ENCODE measurements around the gene TEX52.

The TEX52 gene

DNA sequence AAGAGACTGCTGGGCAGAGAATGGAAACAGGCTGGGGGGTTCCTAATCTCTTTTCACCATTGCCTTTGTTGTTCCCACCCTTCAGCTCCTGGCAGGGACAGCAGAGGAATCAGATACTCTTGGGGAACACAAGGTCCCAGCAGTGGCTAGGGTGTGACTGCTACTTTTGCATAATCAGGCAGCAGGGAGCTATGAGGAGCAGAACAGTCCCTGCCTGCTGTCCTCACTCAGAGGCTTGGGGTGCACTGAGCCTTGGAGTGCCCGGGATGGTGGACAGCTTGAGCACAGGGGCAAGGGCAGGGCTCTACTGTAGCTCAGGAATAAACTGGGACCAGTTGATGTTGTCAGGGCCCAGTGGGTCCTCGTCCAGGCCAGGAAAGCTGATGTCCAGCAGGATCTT is 1.5 kb upstream of the TEX52 start:
- TF ChIP-seq, protein P1, sequence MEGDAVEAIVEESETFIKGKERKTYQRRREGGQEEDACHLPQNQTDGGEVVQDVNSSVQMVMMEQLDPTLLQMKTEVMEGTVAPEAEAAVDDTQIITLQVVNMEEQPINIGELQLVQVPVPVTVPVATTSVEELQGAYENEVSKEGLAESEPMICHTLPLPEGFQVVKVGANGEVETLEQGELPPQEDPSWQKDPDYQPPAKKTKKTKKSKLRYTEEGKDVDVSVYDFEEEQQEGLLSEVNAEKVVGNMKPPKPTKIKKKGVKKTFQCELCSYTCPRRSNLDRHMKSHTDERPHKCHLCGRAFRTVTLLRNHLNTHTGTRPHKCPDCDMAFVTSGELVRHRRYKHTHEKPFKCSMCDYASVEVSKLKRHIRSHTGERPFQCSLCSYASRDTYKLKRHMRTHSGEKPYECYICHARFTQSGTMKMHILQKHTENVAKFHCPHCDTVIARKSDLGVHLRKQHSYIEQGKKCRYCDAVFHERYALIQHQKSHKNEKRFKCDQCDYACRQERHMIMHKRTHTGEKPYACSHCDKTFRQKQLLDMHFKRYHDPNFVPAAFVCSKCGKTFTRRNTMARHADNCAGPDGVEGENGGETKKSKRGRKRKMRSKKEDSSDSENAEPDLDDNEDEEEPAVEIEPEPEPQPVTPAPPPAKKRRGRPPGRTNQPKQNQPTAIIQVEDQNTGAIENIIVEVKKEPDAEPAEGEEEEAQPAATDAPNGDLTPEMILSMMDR (IDR thresholded peaks at IDR 0.05; ENCODE audit: borderline replicate concordance, extremely low read depth, low read length, poor library complexity, severe bottlenecking) = no peak
- TF ChIP-seq EZH2 (IDR thresholded peaks at IDR 0.05; ENCODE audit: borderline replicate concordance, low read depth, low read length, severe bottlenecking) = no peak
- H3K27me3 ChIP-seq (ENCODE audit: insufficient read depth, low read length, poor library complexity) = no peaks in the 10 kb centered on the region
- H2AFZ ChIP-seq (ENCODE audit: low read depth, low read length) = no peak overlapping the region
- H3K4me1 ChIP-seq (ENCODE audit: insufficient read depth, low read length) = no peaks in the 10 kb centered on the region
- H3K9me3 ChIP-seq (ENCODE audit: insufficient read depth, low read length, severe bottlenecking) = no peaks in the 10 kb centered on the region
- no peaks in the 10 kb centered on the region for H3K79me2 ChIP-seq (ENCODE audit: insufficient read depth, low read length)
- H3K4me3 ChIP-seq (ENCODE audit: low read depth in 1 of 2, low read length in 2 of 2) = no peak overlapping the region
- H3K4me2 ChIP-seq (ENCODE audit: insufficient read depth, low read length) = no peak overlapping the region
- H4K20me1 ChIP-seq (ENCODE audit: insufficient read depth, low read length) = peaks cover 12% of the 10 kb centered on the region; the same call in 1 of the 2 replicates
- no peak overlapping the region for H3K9ac ChIP-seq (ENCODE audit: low read depth, low read length)
- ATAC-seq (ENCODE audit: insufficient read depth, low read depth) (peak; percentile 24; the same call in 2 of the 3 replicates), DNase-seq (no peak)
- H3K27ac ChIP-seq (ENCODE audit: low read length) = no peak overlapping the region
- peaks cover 50% of the 10 kb centered on the region for H3K36me3 ChIP-seq (ENCODE audit: insufficient read depth, low read length)

GRCh38 chr12:2857576-2857975 is 737 bp upstream of the TEX52 start:
- TF ChIP-seq EZH2 (IDR thresholded peaks at IDR 0.05; ENCODE audit: borderline replicate concordance, low read depth, low read length, severe bottlenecking) = no peak
- TF ChIP-seq, protein P1 (IDR thresholded peaks at IDR 0.05; ENCODE audit: borderline replicate concordance, extremely low read depth, low read length, poor library complexity, severe bottlenecking) = no peak
- Histone ChIP-seq H4K20me1 (ENCODE audit: insufficient read depth, low read length) (peaks cover 12% of the 10 kb centered on the region; the same call in 1 of the 2 replicates), H3K4me3 (ENCODE audit: low read depth in 1 of 2, low read length in 2 of 2) (no peak overlapping the region), H3K27ac (ENCODE audit: low read length) (no peak overlapping the region), H3K4me1 (ENCODE audit: insufficient read depth, low read length) (no peaks in the 10 kb centered on the region), H3K9ac (ENCODE audit: low read depth, low read length) (no peak overlapping the region), H2AFZ (ENCODE audit: low read depth, low read length) (no peak overlapping the region), H3K36me3 (ENCODE audit: insufficient read depth, low read length) (peaks cover 43% of the 10 kb centered on the region), H3K9me3 (ENCODE audit: insufficient read depth, low read length, severe bottlenecking) (no peaks in the 10 kb centered on the region), H3K79me2 (ENCODE audit: insufficient read depth, low read length) (no peaks in the 10 kb centered on the region), H3K4me2 (ENCODE audit: insufficient read depth, low read length) (no peak overlapping the region), H3K27me3 (ENCODE audit: insufficient read depth, low read length, poor library complexity) (no peaks in the 10 kb centered on the region)
- ATAC-seq (ENCODE audit: insufficient read depth, low read depth) = peak; percentile 20; the same call in 2 of the 3 replicates
- no peak for DNase-seq

DNA sequence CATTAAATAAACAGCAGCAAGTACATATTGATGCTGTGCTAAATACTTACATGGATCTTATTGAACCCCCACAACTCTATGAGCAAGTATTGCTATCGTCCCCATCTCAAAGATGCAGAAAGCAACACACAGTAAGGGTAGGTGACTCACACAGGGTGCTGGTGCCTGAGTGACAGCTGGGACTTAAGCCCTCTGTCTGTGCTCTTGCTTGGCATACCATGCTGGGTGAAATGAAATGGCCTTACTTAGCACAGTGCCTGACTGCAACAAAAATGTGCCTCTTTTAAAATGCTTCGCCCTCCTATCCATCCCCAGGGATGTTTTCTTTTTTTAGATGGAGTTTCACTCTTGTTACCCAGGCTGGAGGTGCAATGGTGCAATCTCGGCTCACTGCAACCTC is 788 bp downstream of the TEX52 start:
- DNase-seq = no peak

More for the DNA sequence above, 788 bp downstream of the TEX52 start:
- TF ChIP-seq, protein P1 (IDR thresholded peaks at IDR 0.05; ENCODE audit: borderline replicate concordance, extremely low read depth, low read length, poor library complexity, severe bottlenecking) = no peak
- no peak for TF ChIP-seq EZH2 (IDR thresholded peaks at IDR 0.05; ENCODE audit: borderline replicate concordance, low read depth, low read length, severe bottlenecking)
- Histone ChIP-seq H3K36me3 (ENCODE audit: insufficient read depth, low read length) (peaks cover 32% of the 10 kb centered on the region), H3K4me3 (ENCODE audit: low read depth in 1 of 2, low read length in 2 of 2) (no peak overlapping the region), H3K9ac (ENCODE audit: low read depth, low read length) (no peak overlapping the region), H3K4me1 (ENCODE audit: insufficient read depth, low read length) (no peaks in the 10 kb centered on the region), H3K9me3 (ENCODE audit: insufficient read depth, low read length, severe bottlenecking) (no peaks in the 10 kb centered on the region), H2AFZ (ENCODE audit: low read depth, low read length) (no peak overlapping the region), H3K27me3 (ENCODE audit: insufficient read depth, low read length, poor library complexity) (no peaks in the 10 kb centered on the region), H3K79me2 (ENCODE audit: insufficient read depth, low read length) (no peaks in the 10 kb centered on the region), H4K20me1 (ENCODE audit: insufficient read depth, low read length) (peaks cover 12% of the 10 kb centered on the region; the same call in 1 of the 2 replicates), H3K27ac (ENCODE audit: low read length) (no peak overlapping the region), H3K4me2 (ENCODE audit: insufficient read depth, low read length) (no peak overlapping the region)
- peak; percentile 34; the same call in 1 of the 3 replicates for ATAC-seq (ENCODE audit: insufficient read depth, low read depth)

Measured in DND-41 (cell line).